GM19035 (cell line): Measurements from ENCODE around the gene NEDD8.

ENCODE experiments used
- ATAC-seq: cut with Tn5 transposase; IDR thresholded peaks from one replicate; pipeline ENCODE4 v1.9.1; 2021; ENCODE audit not compliant: unreplicated experiment

NEDD8 gene

GRCh38 chr14:24198814-24199524 lies 33.2 kb downstream of the NEDD8 start:
- no peak for ATAC-seq

- no peak for ATAC-seq
Measured at GRCh38 chr14:24197056-24197450, 35.1 kb downstream of the NEDD8 start.

GRCh38 chr14:24196071-24197055 lies 35.8 kb downstream of the NEDD8 start:
- ATAC-seq = peak; percentile 23

GRCh38 chr14:24195186-24196070 lies 36.7 kb downstream of the NEDD8 start, which contains the start of gene TM9SF1:
Gene TM9SF1 (minus strand): TSS chr14:24195441. CDS start chr14:24195019, 422 bp downstream.
- peak; percentile 81 for ATAC-seq

- ATAC-seq = no peak
Measured at GRCh38 chr14:24194873-24195185, 37.3 kb downstream of the NEDD8 start.

- ATAC-seq = no peak
Measured at GRCh38 chr14:24194186-24194872, 37.8 kb downstream of the NEDD8 start.

GRCh38 chr14:24192933-24193332 lies 39.2 kb downstream of the NEDD8 start:
- ATAC-seq = no peak

- ATAC-seq = no peak
Measured at GRCh38 chr14:24190416-24190815, 41.8 kb downstream of the NEDD8 start.

GRCh38 chr14:24189460-24189859 lies 42.7 kb downstream of the NEDD8 start:
- ATAC-seq = no peak

GRCh38 chr14:24189059-24189375 lies 43.1 kb downstream of the NEDD8 start:
- no peak for ATAC-seq

GRCh38 chr14:24188251-24189058 lies 43.7 kb downstream of the NEDD8 start, which contains the start of gene IPO4:
Gene IPO4 (minus strand): TSS chr14:24188816. CDS start chr14:24188787, 29 bp downstream.
- ATAC-seq = peak; percentile 83

GRCh38 chr14:24187539-24187915 lies 44.6 kb downstream of the NEDD8 start:
- no peak for ATAC-seq

- ATAC-seq = no peak
Measured at GRCh38 chr14:24186831-24187538, 45.2 kb downstream of the NEDD8 start.

- no peak for ATAC-seq
Measured at GRCh38 chr14:24185741-24186140, 46.4 kb downstream of the NEDD8 start.

- no peak for ATAC-seq
Measured at GRCh38 chr14:24185026-24185425, 47.1 kb downstream of the NEDD8 start.

GRCh38 chr14:24184104-24184970 lies 47.8 kb downstream of the NEDD8 start:
- ATAC-seq = no peak

- ATAC-seq = no peak
Measured at GRCh38 chr14:24183014-24183481, 49.1 kb downstream of the NEDD8 start.
